Measurements from ENCODE around the gene CNOT2.

GRCh38 chr12:70214972-70215617 is 28.1 kb upstream of the CNOT2 start:
- TF ChIP-seq POLR2AphosphoS5 (IDR thresholded peaks at IDR 0.05; ENCODE audit: low read depth, low read length) (no peak), TAF1 (IDR thresholded peaks at IDR 0.05; ENCODE audit: borderline replicate concordance, insufficient read depth, low read length) (no peak), REST (IDR thresholded peaks at IDR 0.05; ENCODE audit: insufficient read depth in 1 of 2, low read depth in 2 of 2, low read length in 2 of 2) (no peak)
